Cardiac muscle cell (in vitro differentiated cells and primary cell): ENCODE measurements around the gene RNU4-1. TPM values are rescaled to one million over a fixed set of nuclear protein-coding genes. Genes with fewer than 3 reads are reported as not detected.

ENCODE experiments used
- DNase-seq, 2 donors: peaks; one replicate each; pipeline versions ENCODE4 v3.0.0 to v3.0.0-alpha.2; 2010 to 2017; ENCODE audit warnings: low read depth in 1 of 2, low spot score in 1 of 2
- H3K27ac ChIP-seq: fragments of 200-600 bp; sonication (generic); 2 replicates; pipeline ENCODE4 v1.5.1; 2016
- H3K27me3 ChIP-seq: fragments of 200-600 bp; sonication (generic); 2 replicates; pipeline ENCODE4 v1.6.0; 2016; ENCODE audit warnings: control low read depth
- H3K36me3 ChIP-seq: fragments of 200-600 bp; sonication (generic); 2 replicates; pipeline ENCODE4 v1.5.1; 2016; ENCODE audit warnings: control low read depth
- H3K4me1 ChIP-seq: fragments of 200-600 bp; sonication (generic); 2 replicates; pipeline ENCODE4 v1.8.1; 2017; ENCODE audit warnings: low read depth, mild to moderate bottlenecking, mixed run types
- H3K4me3 ChIP-seq: fragments of 200-600 bp; sonication (generic); 2 replicates; pipeline ENCODE4 v1.5.1; 2016; ENCODE audit warnings: mild to moderate bottlenecking
- H3K9me3 ChIP-seq: fragments of 200-600 bp; sonication (generic); 2 replicates; pipeline ENCODE4 v1.5.1; 2017; ENCODE audit warnings: low read depth, mild to moderate bottlenecking, control low read depth
- CTCF ChIP-seq: IDR thresholded peaks from 2 replicates; pipeline ENCODE4 v1.5.1; 2012; ENCODE audit warnings: low read depth, mild to moderate bottlenecking, low read length
- polyA plus RNA-seq: library from polyadenylated mRNA; unstranded; fragments of >200 nt; fragmentation: Nextera tagmentation; extraction: Ambion mirVana; gene quantifications from 2 replicates; pipeline ENCODE4 v1.2.1, GENCODE V29; 2016
- total RNA-seq: library from RNA; depleted of rRNA; stranded (reverse); fragments of >200 nt; gene quantifications from 2 replicates; pipeline ENCODE4 v1.2.3, GENCODE V29; 2016

Gene RNU4-1
- total and polyA plus RNA-seq, 2 experiments from 2014 or later, result not detected

GRCh38 chr12:120264086-120264903 is 28.7 kb downstream of the RNU4-1 start:
- no peak for DNase-seq
- Histone ChIP-seq H3K27ac (no peak overlapping the region), H3K27me3 (no peaks in the 10 kb centered on the region), H3K4me1 (peaks cover 8% of the 10 kb centered on the region), H3K9me3 (no peaks in the 10 kb centered on the region), H3K36me3 (no peaks in the 10 kb centered on the region), H3K4me3 (peak overlapping the region; percentile 49)
- no peak for TF ChIP-seq CTCF

- H3K36me3 ChIP-seq, result no peaks in the 10 kb centered on the region
- DNase-seq, result no peak
- H3K4me1 ChIP-seq, result peaks cover 8% of the 10 kb centered on the region
- H3K27ac ChIP-seq, result no peak overlapping the region
- no peak for TF ChIP-seq CTCF
- no peaks in the 10 kb centered on the region for H3K27me3 ChIP-seq
- no peaks in the 10 kb centered on the region for H3K9me3 ChIP-seq
- H3K4me3 ChIP-seq, result peak overlapping the region; percentile 49
Measured at GRCh38 chr12:120263748-120264085, 29.3 kb downstream of the RNU4-1 start.

DNA sequence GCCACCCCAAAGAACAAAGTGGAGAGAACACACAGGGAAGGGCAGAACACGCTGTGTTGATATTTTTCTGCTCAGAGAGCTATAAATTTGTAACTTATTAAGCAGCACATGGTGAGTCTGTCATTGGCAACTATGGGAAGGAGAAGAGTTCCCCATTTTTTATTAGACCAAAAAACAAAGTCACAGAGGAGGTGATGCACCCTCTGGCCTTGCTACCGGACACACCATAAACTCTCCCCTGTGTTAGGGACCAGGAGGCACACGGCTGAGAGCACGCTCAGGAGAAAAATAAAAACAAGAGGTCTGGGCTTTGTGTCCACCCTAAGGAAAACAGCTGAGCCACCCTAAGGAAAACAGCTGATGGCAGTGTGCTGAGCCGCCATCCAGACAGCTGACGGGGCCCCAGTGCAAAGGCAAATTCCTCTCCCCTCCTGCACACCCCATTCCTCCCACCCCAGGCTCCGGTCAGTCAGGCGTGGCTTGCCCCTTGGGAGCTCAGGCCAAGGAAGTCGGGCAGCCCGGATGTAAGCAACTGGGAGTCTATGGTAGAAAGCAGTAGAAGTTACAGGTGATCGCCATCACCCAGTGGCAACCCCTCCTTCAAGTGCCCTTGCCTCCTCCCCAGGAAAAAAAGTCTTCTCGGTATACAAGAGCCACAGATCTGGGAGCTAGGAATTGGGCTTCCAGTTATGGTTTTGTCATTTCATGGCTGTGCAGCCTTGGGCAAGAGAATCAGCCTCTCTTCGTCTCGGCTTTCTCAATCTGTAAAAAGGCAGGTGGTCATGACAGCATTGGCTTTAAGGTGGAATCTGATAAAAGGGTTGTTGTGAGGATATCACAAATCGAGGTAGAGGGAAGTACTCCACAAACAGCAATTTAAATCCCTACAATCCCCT is 29.9 kb downstream of the RNU4-1 start:
- no peaks in the 10 kb centered on the region for H3K27me3 ChIP-seq

GRCh38 chr12:120261951-120262851 is 30.8 kb downstream of the RNU4-1 start:
- no peaks in the 10 kb centered on the region for H3K36me3 ChIP-seq
- no peak for DNase-seq
- H3K4me1 ChIP-seq, result peaks cover 12% of the 10 kb centered on the region
- no peak for TF ChIP-seq CTCF
- H3K9me3 ChIP-seq, result no peaks in the 10 kb centered on the region
- no peak overlapping the region for H3K27ac ChIP-seq
- H3K4me3 ChIP-seq, result no peak overlapping the region
- no peaks in the 10 kb centered on the region for H3K27me3 ChIP-seq

More for the DNA sequence above, 29.9 kb downstream of the RNU4-1 start:
- Histone ChIP-seq H3K36me3 (no peaks in the 10 kb centered on the region), H3K27ac (no peak overlapping the region), H3K9me3 (no peaks in the 10 kb centered on the region), H3K4me3 (no peak overlapping the region), H3K4me1 (peaks cover 8% of the 10 kb centered on the region)
- no peak for TF ChIP-seq CTCF
- peak in 1 of 2 donors; percentile 43 for DNase-seq

DNA sequence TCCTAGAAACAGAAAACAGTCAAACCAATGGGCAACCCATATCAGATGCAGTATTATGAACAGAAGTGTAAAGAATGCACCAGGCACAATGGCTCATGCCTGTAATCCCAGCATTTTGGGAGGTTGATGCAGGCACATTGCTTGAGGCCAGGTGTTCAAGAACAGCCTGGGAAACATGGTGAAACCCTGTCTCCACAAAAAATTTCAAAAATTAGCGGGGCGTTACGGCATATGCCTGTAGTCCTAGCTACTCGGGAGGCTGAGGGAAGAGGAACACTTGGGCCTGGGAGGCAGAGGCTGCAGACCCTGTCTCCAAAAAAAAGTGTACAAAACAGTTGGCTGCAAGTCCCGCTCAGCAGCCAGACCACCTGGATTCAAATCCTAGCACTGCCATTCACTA is 32.4 kb downstream of the RNU4-1 start:
- H3K27me3 ChIP-seq, result no peaks in the 10 kb centered on the region
- no peak overlapping the region for H3K4me3 ChIP-seq
- peaks cover 12% of the 10 kb centered on the region for H3K4me1 ChIP-seq
- DNase-seq, result no peak
- no peak for TF ChIP-seq CTCF
- H3K9me3 ChIP-seq, result no peaks in the 10 kb centered on the region
- H3K27ac ChIP-seq, result no peak overlapping the region
- no peaks in the 10 kb centered on the region for H3K36me3 ChIP-seq
